HG03103 (cell line): ENCODE data around the gene AGAP1.

ENCODE experiments used
- ATAC-seq: cut with Tn5 transposase; IDR thresholded peaks from one replicate; pipeline ENCODE4 v1.9.1; 2021; ENCODE audit warnings: low read depth; ENCODE audit not compliant: unreplicated experiment

AGAP1 gene

GRCh38 chr2:235963853-235964577 is 470.2 kb downstream of the AGAP1 start:
- ATAC-seq, result no peak

- no peak for ATAC-seq
Observed at GRCh38 chr2:235964787-235965390, 471.0 kb downstream of the AGAP1 start.

GRCh38 chr2:235966396-235966795 is 472.6 kb downstream of the AGAP1 start:
- no peak for ATAC-seq

DNA sequence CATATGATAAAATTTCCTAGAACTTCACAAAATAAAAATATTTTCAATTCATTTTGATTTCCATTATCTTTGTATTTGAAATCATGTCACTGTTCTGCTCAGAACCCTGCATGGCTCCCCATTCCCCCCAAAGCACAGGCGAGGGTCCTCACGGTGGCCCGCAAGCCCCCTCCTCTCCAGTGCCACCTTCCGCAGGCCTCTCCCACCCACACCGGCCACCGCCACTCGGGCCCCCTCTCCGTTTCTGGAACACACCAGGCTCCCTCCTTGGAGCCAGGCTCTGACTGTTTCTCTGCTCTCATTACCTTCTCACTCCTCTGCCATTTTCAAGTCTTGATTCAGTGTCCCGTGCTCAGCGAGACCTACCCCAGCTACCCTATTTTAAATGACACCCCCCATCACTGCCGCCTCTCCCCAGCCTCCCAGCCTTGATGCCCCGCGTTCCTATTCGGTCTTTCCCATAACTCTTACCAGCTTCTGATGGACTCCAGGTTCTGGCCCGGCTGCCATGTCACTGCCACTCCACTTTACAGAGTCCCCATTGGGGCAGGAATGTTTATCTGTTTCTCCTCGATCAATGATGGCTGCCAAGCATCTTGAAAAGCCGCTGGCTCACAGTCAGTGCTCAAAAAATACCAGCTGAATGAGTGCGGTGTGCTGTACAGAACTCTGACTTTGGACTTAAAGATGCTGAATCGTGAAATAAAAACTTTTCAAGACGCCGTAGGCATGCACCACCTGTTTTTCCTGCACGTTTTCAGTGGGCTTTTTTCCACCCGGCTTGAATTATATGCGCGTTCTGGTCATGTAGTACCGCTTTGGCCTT is 473.3 kb downstream of the AGAP1 start:
- ATAC-seq, result no peak

DNA sequence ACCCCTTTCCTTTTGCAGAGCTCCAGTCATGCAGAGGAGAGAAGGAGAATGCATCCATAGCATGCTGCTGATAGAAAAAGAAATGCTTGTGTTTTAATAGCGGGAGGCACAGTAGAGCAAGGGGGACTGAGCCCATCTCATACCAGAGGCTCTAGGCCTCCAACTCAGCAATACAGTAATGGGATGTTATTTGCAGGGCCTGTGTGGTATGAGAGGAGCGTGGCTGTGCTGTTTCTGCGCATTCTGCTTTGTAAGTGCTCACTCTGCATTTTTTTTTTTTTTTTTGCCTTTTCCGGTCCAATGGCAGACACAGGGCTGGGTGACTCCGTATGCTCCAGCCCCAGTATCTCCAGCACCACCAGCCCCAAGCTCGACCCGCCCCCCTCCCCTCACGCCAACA is 474.3 kb downstream of the AGAP1 start:
- ATAC-seq, result no peak

GRCh38 chr2:235968616-235969324 is 474.9 kb downstream of the AGAP1 start:
- no peak for ATAC-seq

DNA sequence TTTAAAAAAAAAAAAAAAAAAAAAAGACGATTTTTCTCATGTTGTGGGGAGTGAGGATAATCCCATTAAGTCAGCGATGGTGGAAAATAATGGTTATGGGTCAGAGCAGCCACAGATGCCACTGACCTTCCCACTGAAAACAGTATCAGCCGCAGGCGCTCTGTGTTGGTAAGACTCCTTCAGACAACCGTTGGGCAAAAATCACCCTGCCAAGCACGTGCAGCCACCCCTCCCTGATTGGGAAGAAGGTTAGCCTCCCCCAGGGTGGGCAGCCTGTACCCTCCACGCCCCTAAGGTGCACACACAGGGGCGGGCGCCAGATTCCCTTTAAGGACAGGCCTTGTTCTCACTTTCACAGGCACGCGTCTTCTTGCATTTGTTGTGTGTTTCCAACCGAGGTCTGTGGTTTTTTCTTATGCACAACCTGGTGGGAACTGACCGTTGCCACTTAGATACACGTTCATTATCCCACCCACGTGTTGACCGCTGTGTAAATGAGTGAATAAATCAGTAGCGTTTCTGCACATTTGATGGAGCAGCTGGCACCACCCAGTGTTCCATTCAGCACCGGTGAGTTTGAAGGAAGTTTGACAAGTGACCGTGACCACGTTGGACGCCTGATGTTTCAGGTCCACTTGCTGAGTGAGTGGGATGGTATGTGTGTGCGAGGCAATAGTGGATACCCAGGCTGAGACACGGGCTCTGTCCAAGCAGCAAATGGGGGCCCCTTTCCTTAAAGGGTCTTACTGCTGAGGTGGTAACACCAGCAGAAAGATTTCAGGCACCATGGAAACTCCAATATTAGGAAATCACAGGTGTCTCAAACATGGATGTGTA is 476.6 kb downstream of the AGAP1 start:
- no peak for ATAC-seq

GRCh38 chr2:235976516-235976915 is 482.7 kb downstream of the AGAP1 start:
- no peak for ATAC-seq

DNA sequence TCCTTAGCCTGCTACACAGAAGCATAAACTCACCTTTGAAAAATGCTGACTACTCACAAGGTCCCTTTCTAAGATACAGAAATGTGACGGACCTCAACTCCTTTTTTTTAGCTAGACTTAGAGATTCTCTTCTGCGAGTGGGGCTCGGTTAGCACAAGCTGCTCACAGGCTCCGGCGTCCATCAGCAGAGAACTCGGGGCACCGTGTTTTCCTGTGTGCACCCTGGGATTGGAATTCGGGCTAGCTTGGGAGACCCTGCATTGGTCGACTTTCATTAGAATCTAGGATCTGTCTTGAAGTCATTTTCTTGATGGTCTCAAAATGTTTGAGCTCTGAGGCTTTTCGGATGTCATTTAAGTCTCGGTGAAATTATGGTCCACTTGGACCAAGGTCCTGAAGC is 483.1 kb downstream of the AGAP1 start:
- no peak for ATAC-seq

DNA sequence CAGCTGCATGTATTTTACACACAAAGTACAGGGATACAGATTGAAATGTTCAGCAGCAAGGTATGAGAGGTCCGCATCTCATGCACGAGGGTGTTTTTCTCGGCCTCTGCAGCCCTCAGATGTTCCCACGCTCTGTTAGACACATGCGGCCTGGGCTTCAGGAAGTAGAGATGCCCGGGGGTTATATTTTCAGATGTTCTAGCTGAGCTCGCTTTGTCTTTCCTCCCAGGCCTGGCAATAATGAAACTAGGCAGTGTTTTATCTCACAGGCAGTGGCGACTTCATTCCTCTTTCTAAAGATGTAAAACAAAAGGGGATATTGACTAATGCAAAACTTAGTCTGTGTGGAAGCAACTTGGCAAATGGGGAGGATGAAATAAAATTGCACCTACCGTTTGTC is 483.6 kb downstream of the AGAP1 start:
- no peak for ATAC-seq

- no peak for ATAC-seq
Observed at GRCh38 chr2:235978022-235978421, 484.2 kb downstream of the AGAP1 start.

GRCh38 chr2:235979037-235979436 is 485.2 kb downstream of the AGAP1 start:
- ATAC-seq, result no peak

DNA sequence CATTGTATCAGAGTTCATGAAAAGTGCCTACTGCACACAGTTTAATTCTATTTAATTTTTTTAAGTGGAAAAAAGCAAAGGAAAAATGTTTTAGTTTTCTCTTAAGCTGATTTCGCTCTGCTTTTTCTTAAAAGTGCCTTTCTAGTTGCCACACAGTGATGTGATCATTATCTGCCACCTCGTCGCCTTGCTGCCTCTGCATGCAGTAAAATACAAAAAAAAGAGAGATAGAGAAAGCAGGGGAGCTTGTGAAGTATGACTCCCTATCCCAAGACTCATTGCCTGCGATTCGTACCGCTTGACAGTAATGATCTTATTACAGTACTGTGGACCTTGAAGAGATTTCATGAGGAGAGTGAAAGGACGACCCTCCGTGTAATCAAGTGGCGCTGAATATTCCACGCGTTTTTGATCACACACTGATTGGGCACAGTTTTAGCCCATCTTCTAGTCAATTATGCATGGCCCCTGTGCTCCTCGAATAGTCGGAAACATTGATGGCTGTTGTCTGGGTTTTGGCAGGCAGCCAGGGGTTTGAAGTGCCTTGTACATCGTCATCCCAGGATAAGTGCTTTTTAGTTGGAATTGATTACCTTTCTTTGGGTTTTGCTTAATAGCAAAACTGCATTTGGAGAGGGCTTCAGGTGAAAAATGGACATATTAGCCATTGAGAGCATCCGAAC is 486.1 kb downstream of the AGAP1 start:
- no peak for ATAC-seq

DNA sequence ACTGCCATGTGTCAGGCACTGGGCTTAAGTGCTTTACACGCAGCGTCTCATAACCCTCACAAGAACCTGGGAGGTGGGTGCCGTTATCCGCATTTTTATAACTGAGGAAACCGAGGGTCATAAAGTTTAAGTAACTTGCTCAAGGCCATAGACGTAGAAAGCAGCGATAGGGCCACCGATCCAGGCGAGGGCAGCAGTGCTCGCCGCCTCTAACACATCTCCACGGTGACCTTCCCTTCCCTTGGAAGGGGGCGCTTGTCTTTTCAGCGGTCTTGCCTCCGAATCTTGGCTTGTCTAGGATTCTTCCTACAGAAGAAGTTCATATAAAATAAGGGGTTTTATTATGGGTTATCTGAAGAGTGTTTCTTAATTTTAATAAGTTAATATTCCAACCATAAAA is 487.8 kb downstream of the AGAP1 start:
- ATAC-seq, result no peak

- no peak for ATAC-seq
Observed at GRCh38 chr2:235983016-235983415, 489.2 kb downstream of the AGAP1 start.

DNA sequence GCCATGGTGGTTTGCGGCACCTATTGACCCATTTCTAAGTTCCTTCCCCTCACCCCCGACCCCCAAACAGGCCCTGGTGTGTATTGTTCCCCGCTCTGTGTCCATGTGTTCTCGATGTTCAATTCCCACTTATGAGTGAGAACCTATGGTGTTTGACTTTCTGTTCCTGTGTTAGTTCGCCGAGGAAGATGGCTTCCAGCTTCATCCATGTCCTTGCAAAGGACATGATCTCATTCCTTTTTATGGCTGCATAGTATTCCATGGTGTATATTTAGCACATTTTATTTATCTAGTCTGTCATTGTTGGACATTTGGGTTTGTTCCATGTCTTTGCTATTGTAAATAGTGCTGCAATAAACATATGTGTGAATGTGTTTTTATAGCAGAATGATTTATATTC is 490.7 kb downstream of the AGAP1 start:
- ATAC-seq, result no peak

GRCh38 chr2:235986361-235986760 is 492.5 kb downstream of the AGAP1 start:
- no peak for ATAC-seq

- no peak for ATAC-seq
Observed at GRCh38 chr2:235988271-235989015, 494.6 kb downstream of the AGAP1 start.

DNA sequence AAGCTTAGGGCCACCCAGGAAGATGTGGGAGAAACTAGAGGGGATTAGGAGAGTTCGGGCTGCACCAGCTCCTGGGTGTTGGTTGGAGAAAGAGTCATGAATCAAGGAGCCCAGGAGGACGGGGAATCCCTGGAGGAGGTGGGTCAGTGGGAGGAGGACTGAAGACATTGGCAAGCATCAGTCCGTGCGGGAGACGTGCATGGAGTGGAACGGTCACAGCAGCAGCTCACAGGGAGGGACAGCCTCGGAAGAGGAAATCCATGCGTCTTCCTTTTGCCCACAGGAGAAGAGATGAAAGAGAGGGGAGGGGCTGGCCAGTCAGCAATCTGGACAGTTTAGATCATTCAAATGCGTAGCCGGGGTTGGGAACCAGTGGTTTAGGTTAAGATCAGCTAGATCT is 495.7 kb downstream of the AGAP1 start:
- no peak for ATAC-seq
